AG08396 (cell line): ENCODE measurements around the gene LARP4B.
"Not testable (repeated sequence)": the region's sequence is repeated elsewhere in the genome, so short reads cannot be mapped to it uniquely, and the experiment has no call there.

Experiments
- DNase-seq: peaks from one replicate; pipeline ENCODE4 v3.0.0; 2012; ENCODE audit warnings: low spot score, mixed read lengths

The LARP4B gene

DNA sequence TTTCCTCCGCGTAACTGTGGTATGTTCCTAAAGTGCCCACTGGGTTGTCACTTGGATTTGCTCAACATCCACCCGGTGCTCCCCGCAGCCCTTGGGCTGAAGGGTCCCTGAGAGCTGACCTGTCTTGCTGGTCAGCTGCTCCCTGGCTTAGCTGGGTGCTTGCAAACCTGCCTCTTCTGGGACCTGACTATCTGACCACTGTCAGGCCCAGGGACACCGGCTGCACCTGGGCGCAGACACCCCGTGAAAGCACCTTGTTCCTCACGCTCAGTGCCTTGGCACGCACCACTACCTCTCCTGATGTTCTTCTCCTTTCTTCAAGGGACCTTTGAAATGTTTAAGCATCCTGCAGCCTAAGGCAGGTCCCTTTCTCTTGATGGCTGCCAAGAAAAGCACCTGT lies 26.6 kb upstream of the LARP4B start:
- no peak for DNase-seq

DNA sequence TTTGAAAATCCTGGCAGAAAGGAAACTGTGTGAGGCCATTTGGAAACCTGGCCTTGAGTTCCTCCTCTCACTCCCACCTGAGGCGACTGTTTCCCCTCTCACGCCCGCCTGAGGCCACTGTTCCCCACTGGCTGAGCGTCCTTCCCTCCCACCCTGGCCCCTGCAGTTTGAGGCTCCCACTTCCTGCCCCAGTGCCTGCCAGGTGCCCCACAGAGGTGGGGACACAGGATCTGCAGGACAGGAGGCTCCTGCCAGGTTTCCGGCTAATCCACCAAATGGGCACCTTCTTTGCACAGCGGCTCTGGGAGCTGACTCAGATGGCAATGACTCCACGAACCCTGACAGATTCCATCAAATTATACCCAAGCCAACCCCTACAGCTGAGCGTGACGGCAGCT lies 24.3 kb upstream of the LARP4B start:
- no peak for DNase-seq

DNA sequence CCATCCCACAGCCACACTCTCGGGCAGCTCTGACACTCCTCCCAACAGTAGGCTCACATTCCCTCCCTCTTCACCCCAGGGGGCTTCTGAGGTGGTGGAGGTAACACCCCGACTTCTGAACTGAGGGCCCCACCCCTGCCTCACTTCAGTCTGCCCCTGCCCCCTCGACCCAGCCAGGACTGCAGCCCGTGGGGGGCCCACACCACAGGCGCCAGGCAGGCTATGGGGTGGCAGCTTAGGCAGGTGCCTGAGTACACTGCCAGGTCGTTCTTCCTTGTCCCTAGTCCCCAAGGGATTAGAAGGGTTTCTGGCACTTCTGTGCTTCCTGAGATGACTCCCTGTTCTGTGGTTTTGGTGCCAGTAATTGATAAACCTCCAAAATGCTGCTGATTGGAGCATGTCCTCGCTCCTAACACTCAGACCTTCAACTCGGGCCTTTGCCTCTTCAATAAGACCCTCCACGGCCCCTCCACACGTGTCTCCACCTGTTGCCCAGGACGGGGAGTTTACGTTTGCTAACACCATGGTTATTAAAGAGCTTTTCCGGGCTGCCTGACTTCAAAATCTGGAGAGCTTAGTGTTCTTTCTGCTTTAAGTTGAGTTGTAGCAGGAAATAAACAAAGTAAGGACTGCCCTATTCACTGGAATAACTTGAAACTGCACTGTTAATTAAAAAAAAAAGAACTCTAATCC lies 23.8 kb upstream of the LARP4B start:
- no peak for DNase-seq

GRCh38 chr10:954396-954795 lies 22.9 kb upstream of the LARP4B start:
- no peak for DNase-seq

DNA sequence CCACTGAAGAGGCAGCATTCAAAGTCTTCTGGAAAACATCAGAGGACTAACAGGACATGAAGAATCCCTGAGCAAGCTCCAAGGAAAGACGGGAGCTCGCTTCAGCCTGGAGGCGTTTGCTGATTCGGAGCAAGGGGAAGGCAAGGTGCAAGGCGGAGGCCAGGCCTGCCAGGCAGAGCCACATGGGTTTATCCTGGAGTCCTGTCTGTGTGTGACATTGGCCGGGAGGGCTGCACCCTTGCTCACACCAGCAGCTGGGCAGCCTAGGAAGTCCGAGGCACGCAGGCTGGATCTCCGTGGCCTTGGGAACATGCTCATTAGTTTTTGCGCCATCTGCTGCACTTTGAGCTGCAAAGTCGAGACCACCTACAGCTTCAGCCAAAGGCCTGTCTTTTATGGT lies 22.3 kb upstream of the LARP4B start:
- no peak for DNase-seq

DNA sequence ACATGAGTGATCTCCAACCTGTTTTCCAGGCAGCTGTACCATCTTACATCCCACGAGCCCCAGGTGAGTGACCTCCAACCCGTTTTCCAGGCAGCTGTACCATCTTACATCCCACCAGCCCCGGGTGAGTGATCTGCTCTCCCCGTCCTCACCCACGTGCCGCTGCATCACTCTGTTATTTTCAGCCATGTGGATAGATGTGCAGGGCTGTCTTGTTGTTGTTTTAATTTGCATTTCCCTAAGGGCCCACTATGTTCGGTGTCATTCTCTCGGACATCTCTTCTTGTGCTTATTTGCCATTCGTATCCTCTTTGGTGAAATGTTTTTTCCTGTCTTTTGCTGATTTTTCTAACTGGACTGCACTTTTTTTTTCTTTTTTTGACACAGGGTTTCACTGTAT lies 17.9 kb upstream of the LARP4B start:
- no peak for DNase-seq

DNA sequence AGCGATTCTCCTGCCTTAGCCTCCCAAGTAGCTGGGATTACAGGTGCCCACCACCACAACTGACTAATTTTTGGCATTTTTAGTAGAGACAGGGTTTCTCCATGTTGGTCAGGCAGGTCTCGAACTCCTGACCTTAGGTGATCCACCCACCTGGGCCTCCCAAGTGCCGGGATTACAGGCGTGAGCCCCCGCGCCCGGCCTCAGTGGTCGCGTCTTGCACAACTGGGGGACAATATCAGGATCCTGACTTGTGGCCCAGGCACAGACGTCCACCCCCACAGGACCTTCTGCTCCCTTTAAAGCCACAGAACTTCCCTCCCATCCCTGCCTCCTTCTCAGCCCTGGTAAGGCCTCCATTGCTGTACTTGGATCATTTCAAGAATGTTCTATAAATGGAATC lies 16.8 kb upstream of the LARP4B start:
- no peak for DNase-seq

- DNase-seq, result no peak
Observed at GRCh38 chr10:947881-948280, 16.4 kb upstream of the LARP4B start.

- DNase-seq, result no peak
Observed at GRCh38 chr10:947051-947450, 15.5 kb upstream of the LARP4B start.

- DNase-seq, result no peak
Observed at GRCh38 chr10:945778-946177, 14.3 kb upstream of the LARP4B start.

GRCh38 chr10:944034-944831 lies 12.7 kb upstream of the LARP4B start:
- DNase-seq, result peak; percentile 66

DNA sequence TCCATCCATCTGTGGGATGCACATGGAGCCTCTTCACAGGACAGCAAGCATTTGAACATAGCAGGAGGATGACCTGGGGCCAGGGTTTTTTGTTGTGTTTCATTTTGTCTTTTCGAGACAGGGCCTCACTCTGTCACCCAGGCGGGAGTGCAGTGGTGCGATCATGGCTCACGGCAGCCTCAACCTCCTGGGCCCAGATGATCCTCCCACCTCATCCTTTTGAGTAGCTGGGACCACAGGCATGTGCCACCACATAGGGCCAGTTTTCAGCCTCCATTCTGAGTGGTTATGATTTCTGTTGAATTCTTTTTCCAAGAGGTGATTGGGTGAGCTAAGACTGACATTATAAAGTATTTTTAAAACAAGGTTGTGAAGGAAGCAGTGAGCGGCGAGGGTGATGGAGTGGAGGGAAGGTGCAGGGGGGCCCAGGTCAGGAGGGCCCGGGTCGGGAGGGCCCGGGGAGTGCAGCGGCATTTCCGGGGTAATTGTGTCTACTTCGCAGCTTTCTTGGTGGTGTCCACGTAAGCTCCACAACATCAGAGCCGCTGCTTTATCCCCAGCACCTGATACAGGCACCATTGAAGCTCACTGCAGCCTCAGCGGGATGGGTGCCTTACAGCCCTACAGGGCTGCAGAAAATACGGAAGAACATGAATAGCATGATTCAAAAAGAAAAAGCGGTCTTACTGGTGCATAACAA lies 12.0 kb upstream of the LARP4B start:
- DNase-seq, result no peak

GRCh38 chr10:938941-939678 lies 7.6 kb upstream of the LARP4B start:
- DNase-seq, result no peak

- DNase-seq, result no peak
Observed at GRCh38 chr10:934746-935406, 3.4 kb upstream of the LARP4B start.

DNA sequence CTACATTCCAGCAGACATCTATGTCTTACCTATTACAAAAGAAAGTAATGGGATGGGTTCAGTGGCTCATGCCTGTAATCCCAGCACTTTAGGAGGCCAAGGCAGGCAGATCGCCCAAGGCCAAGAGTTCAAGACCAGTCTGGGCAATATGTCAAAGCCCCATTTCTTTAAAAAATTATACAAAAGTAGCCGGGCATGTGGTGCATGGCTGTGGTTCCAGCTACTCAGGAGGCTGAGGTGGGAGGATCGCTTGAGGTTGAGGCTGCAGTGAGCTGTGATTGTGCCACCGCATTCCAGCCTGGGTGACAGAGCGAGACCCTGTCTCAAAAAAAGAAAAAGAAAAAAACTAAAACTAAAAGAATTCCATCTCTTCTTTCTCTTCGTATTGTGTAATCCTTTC lies 2.7 kb upstream of the LARP4B start:
- DNase-seq, result not testable (repeated sequence)

DNA sequence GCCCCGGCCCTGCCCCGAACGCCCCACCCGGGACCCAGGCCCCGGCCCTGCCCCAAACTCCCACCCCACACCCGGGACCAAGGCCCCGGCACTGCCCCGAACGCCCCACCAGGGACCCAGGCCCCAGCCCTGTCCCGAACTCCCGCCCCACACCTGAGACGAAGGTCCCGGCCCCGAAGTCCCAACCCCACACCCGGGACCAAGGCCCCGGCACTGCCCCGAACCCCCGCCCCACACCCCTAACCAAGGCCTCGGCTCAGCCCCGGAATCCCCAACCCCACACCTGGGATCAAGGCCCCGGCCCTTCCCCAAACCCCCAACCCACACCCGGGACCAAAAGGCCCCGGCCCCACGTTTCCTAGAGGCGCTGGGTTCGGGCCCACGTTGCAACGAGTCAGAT lies 1.1 kb upstream of the LARP4B start:
- no peak for DNase-seq

- peak; percentile 65 for DNase-seq
Observed at GRCh38 chr10:930625-931325, 730 bp downstream of the LARP4B start.

GRCh38 chr10:929960-930624 lies 1.4 kb downstream of the LARP4B start:
- DNase-seq, result no peak

DNA sequence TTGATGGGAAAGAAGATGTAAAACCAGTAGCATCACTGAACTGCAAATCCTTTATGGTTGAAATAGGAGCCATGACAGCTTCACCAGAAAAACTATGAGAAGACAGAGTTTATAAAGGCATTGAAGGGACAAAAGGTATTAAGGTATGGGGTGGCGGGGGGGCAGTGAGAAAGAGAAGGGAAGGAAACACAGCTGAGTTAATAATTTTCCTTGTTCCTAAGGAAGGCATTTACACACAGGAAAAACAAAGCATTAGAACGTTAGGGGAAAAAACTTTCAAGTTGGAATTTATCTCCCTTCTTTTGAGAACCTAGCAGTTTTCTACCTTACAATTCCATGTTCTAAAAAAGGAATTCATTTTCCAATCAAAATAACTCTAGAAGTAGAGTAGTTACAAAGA lies 4.4 kb downstream of the LARP4B start:
- no peak for DNase-seq

- no peak for DNase-seq
Observed at GRCh38 chr10:926075-926698, 5.3 kb downstream of the LARP4B start.
